GM19328 (cell line): ENCODE measurements around the gene SIGLEC12.

Experiments used
- ATAC-seq: cut with Tn5 transposase; IDR thresholded peaks from one replicate; pipeline ENCODE4 v1.9.1; 2021; ENCODE audit warnings: mild to moderate bottlenecking, moderate library complexity; ENCODE audit not compliant: unreplicated experiment

The SIGLEC12 gene

GRCh38 chr19:51501594-51502263 is at the start of gene SIGLEC12:
Gene SIGLEC12 (minus strand): TSS chr19:51501800. CDS start chr19:51501733, 67 bp downstream.
- ATAC-seq: no peak

- ATAC-seq: no peak
Measured at GRCh38 chr19:51550848-51551672, 49.5 kb upstream of the SIGLEC12 start.

GRCh38 chr19:51549533-51550324 is 48.1 kb upstream of the SIGLEC12 start:
- no peak for ATAC-seq

GRCh38 chr19:51548891-51549305 is 47.3 kb upstream of the SIGLEC12 start:
- no peak for ATAC-seq

- ATAC-seq: no peak
Measured at GRCh38 chr19:51548213-51548651, 46.6 kb upstream of the SIGLEC12 start.

GRCh38 chr19:51547397-51548212 is 46.0 kb upstream of the SIGLEC12 start:
- ATAC-seq: no peak

GRCh38 chr19:51546650-51547396 is 45.2 kb upstream of the SIGLEC12 start:
- no peak for ATAC-seq

- ATAC-seq: no peak
Measured at GRCh38 chr19:51546107-51546649, 44.6 kb upstream of the SIGLEC12 start.

GRCh38 chr19:51544038-51544437 is 42.4 kb upstream of the SIGLEC12 start:
- ATAC-seq: no peak

GRCh38 chr19:51542699-51543098 is 41.1 kb upstream of the SIGLEC12 start:
- no peak for ATAC-seq

GRCh38 chr19:51541458-51542357 is 40.1 kb upstream of the SIGLEC12 start:
- no peak for ATAC-seq

- no peak for ATAC-seq
Measured at GRCh38 chr19:51539821-51540366, 38.3 kb upstream of the SIGLEC12 start.

- no peak for ATAC-seq
Measured at GRCh38 chr19:51535535-51535934, 33.9 kb upstream of the SIGLEC12 start.

- ATAC-seq: peak; percentile 79
Measured at GRCh38 chr19:51531349-51532315, 30.0 kb upstream of the SIGLEC12 start, which contains the start of gene SIGLEC6. Gene SIGLEC6 (minus strand): TSS chr19:51531670. CDS start chr19:51531648, 22 bp downstream.

- ATAC-seq: no peak
Measured at GRCh38 chr19:51530616-51531015, 29.0 kb upstream of the SIGLEC12 start.

- ATAC-seq: no peak
Measured at GRCh38 chr19:51529301-51529700, 27.7 kb upstream of the SIGLEC12 start.

GRCh38 chr19:51525651-51526050 is 24.1 kb upstream of the SIGLEC12 start:
- no peak for ATAC-seq
